ENCODE results near the gene SVOPL. TPM values are rescaled to one million over a fixed set of nuclear protein-coding genes. Genes with fewer than 3 reads are reported as not detected.

Gene SVOPL
- total and polyA plus RNA-seq, 2 donors (not counting 1 experiment from before 2014, with no cell fraction given), result not detected

GRCh38 chr7:138569418-138569817 lies 131.7 kb downstream of the SVOPL start:
- H2AFZ ChIP-seq (ENCODE audit: low read length), result no peak overlapping the region
- no peak overlapping the region for H3K4me3 ChIP-seq (replicated peaks in 1 of 4; ENCODE audit: control extremely low read depth in 1 of 4, insufficient read depth in 1 of 4, low read depth in 3 of 4, low read length in 4 of 4)
- no peak overlapping the region for H3K27ac ChIP-seq (ENCODE audit: insufficient read depth, low read length)
- peaks cover 2% of the 10 kb centered on the region for H3K9me3 ChIP-seq (ENCODE audit: control insufficient read depth, insufficient read depth, low read depth, low read length)
- no peak overlapping the region for H3K4me2 ChIP-seq (ENCODE audit: extremely low read depth, insufficient read depth, low read length)
- H3K4me1 ChIP-seq (ENCODE audit: control insufficient read depth, extremely low read depth, insufficient read depth, low read length), result no peaks in the 10 kb centered on the region
- H3K36me3 ChIP-seq (ENCODE audit: control insufficient read depth, insufficient read depth, low read length), result peaks cover 1% of the 10 kb centered on the region
- DNase-seq (ENCODE audit: low read depth in 2 of 2), result no peak
- H3K27me3 ChIP-seq (ENCODE audit: control insufficient read depth, insufficient read depth, low read length), result no peaks in the 10 kb centered on the region
- H3K79me2 ChIP-seq (ENCODE audit: control insufficient read depth, insufficient read depth, low read length), result no peaks in the 10 kb centered on the region
- H3K9ac ChIP-seq (ENCODE audit: insufficient read depth, low read length), result no peak overlapping the region
- TF ChIP-seq EZH2 (IDR thresholded peaks at IDR 0.05; ENCODE audit: low read length, missing control alignments) (no peak), CTCF (conservative IDR thresholded peaks at IDR 0.05 in 1 of 2, IDR thresholded peaks at IDR 0.05 in 1 of 2; ENCODE audit: low read depth in 1 of 2, low read length in 2 of 2) (no peak)
- H4K20me1 ChIP-seq (ENCODE audit: control insufficient read depth, extremely low read depth, insufficient read depth, low read length), result no peaks in the 10 kb centered on the region

GRCh38 chr7:138568655-138569054 lies 132.5 kb downstream of the SVOPL start:
- H3K79me2 ChIP-seq (ENCODE audit: control insufficient read depth, insufficient read depth, low read length), result no peaks in the 10 kb centered on the region
- no peak for DNase-seq (ENCODE audit: low read depth in 2 of 2)
- no peak for TF ChIP-seq CTCF (conservative IDR thresholded peaks at IDR 0.05 in 1 of 2, IDR thresholded peaks at IDR 0.05 in 1 of 2; ENCODE audit: low read depth in 1 of 2, low read length in 2 of 2)
- no peak for TF ChIP-seq EZH2 (IDR thresholded peaks at IDR 0.05; ENCODE audit: low read length, missing control alignments)
- H3K9me3 ChIP-seq (ENCODE audit: control insufficient read depth, insufficient read depth, low read depth, low read length), result peaks cover 2% of the 10 kb centered on the region
- no peak overlapping the region for H3K4me3 ChIP-seq (replicated peaks in 1 of 4; ENCODE audit: control extremely low read depth in 1 of 4, insufficient read depth in 1 of 4, low read depth in 3 of 4, low read length in 4 of 4)
- no peaks in the 10 kb centered on the region for H3K27me3 ChIP-seq (ENCODE audit: control insufficient read depth, insufficient read depth, low read length)
- peaks cover 1% of the 10 kb centered on the region for H3K36me3 ChIP-seq (ENCODE audit: control insufficient read depth, insufficient read depth, low read length)
- H3K27ac ChIP-seq (ENCODE audit: insufficient read depth, low read length), result no peak overlapping the region
- H3K4me2 ChIP-seq (ENCODE audit: extremely low read depth, insufficient read depth, low read length), result no peak overlapping the region
- no peaks in the 10 kb centered on the region for H3K4me1 ChIP-seq (ENCODE audit: control insufficient read depth, extremely low read depth, insufficient read depth, low read length)
- H4K20me1 ChIP-seq (ENCODE audit: control insufficient read depth, extremely low read depth, insufficient read depth, low read length), result no peaks in the 10 kb centered on the region
- H2AFZ ChIP-seq (ENCODE audit: low read length), result no peak overlapping the region
- no peak overlapping the region for H3K9ac ChIP-seq (ENCODE audit: insufficient read depth, low read length)

- Histone ChIP-seq H3K27ac (ENCODE audit: insufficient read depth, low read length) (no peak overlapping the region), H3K9me3 (ENCODE audit: control insufficient read depth, insufficient read depth, low read depth, low read length) (peaks cover 2% of the 10 kb centered on the region), H3K9ac (ENCODE audit: insufficient read depth, low read length) (no peak overlapping the region), H3K4me1 (ENCODE audit: control insufficient read depth, extremely low read depth, insufficient read depth, low read length) (no peaks in the 10 kb centered on the region), H3K4me3 (replicated peaks in 1 of 4; ENCODE audit: control extremely low read depth in 1 of 4, insufficient read depth in 1 of 4, low read depth in 3 of 4, low read length in 4 of 4) (no peak overlapping the region), H3K36me3 (ENCODE audit: control insufficient read depth, insufficient read depth, low read length) (no peaks in the 10 kb centered on the region), H3K79me2 (ENCODE audit: control insufficient read depth, insufficient read depth, low read length) (no peaks in the 10 kb centered on the region), H2AFZ (ENCODE audit: low read length) (no peak overlapping the region), H3K27me3 (ENCODE audit: control insufficient read depth, insufficient read depth, low read length) (no peaks in the 10 kb centered on the region), H4K20me1 (ENCODE audit: control insufficient read depth, extremely low read depth, insufficient read depth, low read length) (no peaks in the 10 kb centered on the region), H3K4me2 (ENCODE audit: extremely low read depth, insufficient read depth, low read length) (no peak overlapping the region)
- TF ChIP-seq EZH2 (IDR thresholded peaks at IDR 0.05; ENCODE audit: low read length, missing control alignments) (no peak), CTCF (conservative IDR thresholded peaks at IDR 0.05 in 1 of 2, IDR thresholded peaks at IDR 0.05 in 1 of 2; ENCODE audit: low read depth in 1 of 2, low read length in 2 of 2) (no peak)
- peak; percentile 67 to 75 for DNase-seq (ENCODE audit: low read depth in 2 of 2)
Observed at GRCh38 chr7:138565451-138566114, 135.6 kb downstream of the SVOPL start.

All from fibroblast of lung (primary cell).